Liver (tissue), 9 donors: ENCODE measurements around the gene PSD. TPM values are rescaled to one million over a fixed set of nuclear protein-coding genes. Genes with fewer than 3 reads are reported as not detected.

Experiments
- DNase-seq: peaks from one replicate; pipeline ENCODE4 v3.0.0-alpha.2; 2017; ENCODE audit warnings: low spot score
- H3K27ac ChIP-seq, 2 donors: one replicate each; pipeline ENCODE4 v1.7.0; 2013; ENCODE audit warnings: inconsistent platforms in 2 of 2, low read length in 2 of 2, control low read depth in 1 of 2, low read depth in 1 of 2, mild to moderate bottlenecking in 1 of 2
- H3K27me3 ChIP-seq, 4 donors: one replicate each; pipeline versions ENCODE4 v1.6.1 to v1.7.0; 2013; ENCODE audit warnings: low read length in 3 of 4, inconsistent platforms in 1 of 4, mild to moderate bottlenecking in 1 of 4, moderate library complexity in 1 of 4; ENCODE audit not compliant: control insufficient read depth in 4 of 4, insufficient read depth in 4 of 4
- H3K36me3 ChIP-seq, 4 donors: one replicate each; pipeline versions ENCODE4 v1.6.1 to v1.7.0; 2013; ENCODE audit warnings: low read length in 3 of 4, mild to moderate bottlenecking in 3 of 4, low read depth in 1 of 4, moderate library complexity in 1 of 4; ENCODE audit not compliant: control insufficient read depth in 4 of 4, insufficient read depth in 3 of 4
- H3K4me1 ChIP-seq, 4 donors: one replicate each; pipeline versions ENCODE4 v1.6.1 to v1.7.0; 2013; ENCODE audit warnings: low read length in 3 of 4, mild to moderate bottlenecking in 3 of 4, moderate library complexity in 1 of 4; ENCODE audit not compliant: control insufficient read depth in 4 of 4, insufficient read depth in 4 of 4
- H3K4me3 ChIP-seq, 3 donors: one replicate each; pipeline versions ENCODE4 v1.6.1 to v1.7.0; 2013; ENCODE audit warnings: low read length in 3 of 3, control low read depth in 1 of 3, low read depth in 1 of 3, mild to moderate bottlenecking in 1 of 3
- H3K9ac ChIP-seq, 2 donors: one replicate each; pipeline ENCODE4 v1.7.0; 2013; ENCODE audit warnings: low read length in 2 of 2, mild to moderate bottlenecking in 2 of 2, moderate library complexity in 2 of 2, control low read depth in 1 of 2, low read depth in 1 of 2
- H3K9me3 ChIP-seq, 4 donors: one replicate each; pipeline versions ENCODE4 v1.6.1 to v1.7.0; 2013; ENCODE audit warnings: low read length in 3 of 4; ENCODE audit not compliant: control insufficient read depth in 4 of 4
- EGR1 ChIP-seq, 2 donors: IDR thresholded peaks; 2 replicates each; pipeline ENCODE4 v1.6.1; 2016 to 2018; ENCODE audit warnings: antibody characterized with exemption in 2 of 2, low read depth in 2 of 2
- FOXA1 ChIP-seq: IDR thresholded peaks from 2 replicates; pipeline ENCODE4 v1.6.1; 2016; ENCODE audit warnings: antibody characterized with exemption
- FOXA2 ChIP-seq: IDR thresholded peaks from 2 replicates; pipeline ENCODE4 v1.6.1; 2016; ENCODE audit warnings: antibody characterized with exemption
- GABPA ChIP-seq, 2 donors: IDR thresholded peaks in 1 of 2; conservative IDR thresholded peaks in 1 of 2; 2 replicates each; pipeline ENCODE4 v1.6.1; 2016; ENCODE audit warnings: antibody characterized with exemption in 2 of 2, mild to moderate bottlenecking in 1 of 2, moderate library complexity in 1 of 2
- HNF4A ChIP-seq, 2 donors: conservative IDR thresholded peaks; 2 replicates each; pipeline ENCODE4 v1.6.1; 2016; ENCODE audit warnings: antibody characterized with exemption in 2 of 2, mild to moderate bottlenecking in 2 of 2
- HNF4G ChIP-seq: IDR thresholded peaks from 2 replicates; pipeline ENCODE4 v1.6.1; 2016; ENCODE audit warnings: antibody characterized with exemption
- JUND ChIP-seq, 2 donors: IDR thresholded peaks; 2 replicates each; pipeline ENCODE4 v1.6.1; 2016; ENCODE audit warnings: antibody characterized with exemption in 2 of 2
- NR2F2 ChIP-seq: IDR thresholded peaks from 2 replicates; pipeline ENCODE4 v1.6.1; 2016; ENCODE audit warnings: antibody characterized with exemption
- RAD21 ChIP-seq, 2 donors: IDR thresholded peaks; 2 replicates each; pipeline ENCODE4 v1.6.1; 2016; ENCODE audit warnings: antibody characterized with exemption in 2 of 2, mild to moderate bottlenecking in 2 of 2
- RXRA ChIP-seq, 2 donors: IDR thresholded peaks; 2 replicates each; pipeline ENCODE4 v1.6.1; 2017 to 2018; ENCODE audit warnings: antibody characterized with exemption in 2 of 2, mild to moderate bottlenecking in 1 of 2
- SP1 ChIP-seq: IDR thresholded peaks from 2 replicates; pipeline ENCODE4 v1.6.1; 2018; ENCODE audit warnings: antibody characterized with exemption, mild to moderate bottlenecking
- TAF1 ChIP-seq: conservative IDR thresholded peaks from 2 replicates; pipeline ENCODE4 v1.6.1; 2016; ENCODE audit warnings: antibody characterized with exemption, mild to moderate bottlenecking
- YY1 ChIP-seq: IDR thresholded peaks from 2 replicates; pipeline ENCODE4 v1.6.1; 2016; ENCODE audit warnings: antibody characterized with exemption, mild to moderate bottlenecking
- WGBS: extraction: QIAGEN DNeasy Blood & Tissue Kit; methylation state at CpG from one replicate; pipeline ENCODE4 v1.1.7; 2013; 5-methylcytosine and 5-hydroxymethylcytosine counted together
- polyA plus RNA-seq, 2 donors: library from polyadenylated mRNA; stranded (reverse) in 1 of 2; unstranded in 1 of 2; fragments of 200-250 nt in 1 of 2; fragments of >200 nt in 1 of 2; fragmentation: Nextera tagmentation in 1 of 2; extraction: Ambion mirVana in 1 of 2; gene quantifications; one replicate each; pipeline versions ENCODE4 v1.2.1 to v1.2.3, GENCODE V29; 2013 to 2015
- total RNA-seq, 2 donors: library from RNA; depleted of rRNA; stranded (reverse); fragments of >200 nt; gene quantifications; one replicate each; pipeline ENCODE4 v1.2.3, GENCODE V29; 2014
- TF ChIP-seq, protein P1 (sequence below): IDR thresholded peaks from 2 replicates; pipeline ENCODE4 v1.6.1; 2016; ENCODE audit warnings: antibody characterized with exemption
- TF ChIP-seq, protein P2 (sequence below): IDR thresholded peaks from 2 replicates; pipeline ENCODE4 v1.6.1; 2016; ENCODE audit warnings: antibody characterized with exemption, mild to moderate bottlenecking
- TF ChIP-seq, protein P3 (sequence below): fragments of 150-350 bp; IDR thresholded peaks from 2 replicates; pipeline ENCODE4 v1.5.1; 2017; ENCODE audit warnings: improper control_type of control experiment, low read depth, low read length; ENCODE audit not compliant: missing input control
- donor health status: healthy.
- donor health status: healthy.
- donor health status: healthy.
- donor health status: healthy.
- donor health status: healthy.

PSD gene
- total and polyA plus RNA-seq, 4 donors, result 0.56 to 1.3 (median 0.71) TPM

DNA sequence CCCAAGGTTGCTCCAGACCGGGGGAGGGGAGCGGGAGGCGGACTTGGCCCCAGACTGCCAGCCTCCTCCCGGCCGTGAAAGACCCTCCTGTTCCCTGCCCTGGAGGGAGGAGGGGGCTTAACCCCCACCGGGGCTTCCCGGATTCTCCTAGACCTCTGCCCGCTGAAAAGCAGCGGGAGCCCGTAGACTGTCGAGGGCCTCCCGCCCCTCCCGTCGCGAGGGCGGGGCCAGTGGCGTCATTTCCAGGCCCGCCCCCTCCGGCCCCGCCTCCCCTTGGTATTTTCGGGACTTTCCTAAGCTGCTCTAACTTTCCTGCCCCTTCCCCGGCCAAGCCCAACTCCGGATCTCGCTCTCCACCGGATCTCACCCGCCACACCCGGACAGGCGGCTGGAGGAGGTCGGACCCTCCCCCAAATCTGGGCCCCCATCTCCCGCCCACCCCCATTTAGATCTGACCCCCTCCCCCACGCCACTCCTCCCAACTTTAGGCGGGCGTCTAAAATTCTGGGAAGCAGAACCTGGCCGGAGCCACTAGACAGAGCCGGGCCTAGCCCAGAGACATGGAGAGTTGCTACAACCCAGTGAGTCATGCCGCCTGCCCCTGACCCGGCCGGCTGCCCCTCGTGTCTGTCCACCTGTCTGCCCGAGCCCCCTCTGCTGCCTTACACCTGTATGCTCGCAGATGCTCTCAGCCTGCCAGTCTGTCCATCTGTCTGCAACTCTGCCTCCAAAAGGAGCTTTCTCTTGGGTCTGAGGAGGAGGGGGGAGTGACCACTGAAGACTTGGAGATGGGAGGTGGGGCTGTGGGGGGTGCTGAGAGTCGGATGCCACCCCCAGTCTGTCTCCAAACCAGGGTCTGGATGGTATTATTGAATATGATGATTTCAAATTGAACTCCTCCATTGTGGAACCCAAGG lies 22.9 kb downstream of the PSD start, which contains the start of gene NFKB2 (continued):
- TF ChIP-seq HNF4G, result no peak
- no peak for TF ChIP-seq FOXA1
- no peak for TF ChIP-seq FOXA2
- no peak for TF ChIP-seq EGR1 (IDR thresholded peaks at IDR 0.05; ENCODE audit: low read depth in 2 of 2)

DNA sequence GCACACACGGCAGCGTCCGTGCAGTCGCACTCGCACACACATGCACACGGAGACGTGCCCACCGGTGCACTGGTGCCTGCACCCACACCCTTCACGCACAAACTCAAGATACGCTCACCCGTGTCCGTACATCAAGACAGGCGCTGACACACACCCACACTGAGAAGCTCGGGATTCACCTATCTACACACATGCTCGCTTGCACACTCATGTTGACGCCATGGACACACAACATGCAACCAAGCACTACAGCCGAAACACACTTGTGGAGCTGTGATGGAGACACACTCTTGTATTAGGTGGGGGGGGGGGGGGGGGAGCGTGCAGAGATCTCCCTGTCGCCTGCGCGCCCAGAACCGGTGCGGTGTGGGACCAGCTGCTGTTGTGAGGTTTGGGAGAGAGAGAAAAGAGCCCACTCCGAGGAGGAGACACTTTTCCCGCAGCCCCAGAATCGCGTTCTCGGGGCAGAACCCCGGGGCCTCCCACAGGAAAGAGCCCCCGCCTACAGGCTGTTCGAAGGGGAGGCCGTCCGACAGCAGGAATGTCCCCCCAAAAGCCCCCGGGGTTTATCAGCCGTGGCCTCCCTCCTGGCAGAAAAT lies 23.7 kb downstream of the PSD start:
- WGBS, result under 1% methylated on average over 35 of the region's 35 CpGs
- Histone ChIP-seq H3K36me3 (peaks cover 0 to 8% (median 1%) of the 10 kb centered on the region in 4 donors), H3K9me3 (no peaks in the 10 kb centered on the region), H3K9ac (peak overlapping the region; percentile 67 to 82), H3K27ac (peak overlapping the region; percentile 96 to 99), H3K4me1 (peaks cover 11 to 37% (median 17%) of the 10 kb centered on the region in 4 donors), H3K4me3 (peak overlapping the region; percentile 84 to 92 (median 87)), H3K27me3 (no peaks in the 10 kb centered on the region)
- TF ChIP-seq SP1, result no peak
- TF ChIP-seq, protein P1, sequence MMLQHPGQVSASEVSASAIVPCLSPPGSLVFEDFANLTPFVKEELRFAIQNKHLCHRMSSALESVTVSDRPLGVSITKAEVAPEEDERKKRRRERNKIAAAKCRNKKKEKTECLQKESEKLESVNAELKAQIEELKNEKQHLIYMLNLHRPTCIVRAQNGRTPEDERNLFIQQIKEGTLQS, result no peak
- TF ChIP-seq, protein P2, sequence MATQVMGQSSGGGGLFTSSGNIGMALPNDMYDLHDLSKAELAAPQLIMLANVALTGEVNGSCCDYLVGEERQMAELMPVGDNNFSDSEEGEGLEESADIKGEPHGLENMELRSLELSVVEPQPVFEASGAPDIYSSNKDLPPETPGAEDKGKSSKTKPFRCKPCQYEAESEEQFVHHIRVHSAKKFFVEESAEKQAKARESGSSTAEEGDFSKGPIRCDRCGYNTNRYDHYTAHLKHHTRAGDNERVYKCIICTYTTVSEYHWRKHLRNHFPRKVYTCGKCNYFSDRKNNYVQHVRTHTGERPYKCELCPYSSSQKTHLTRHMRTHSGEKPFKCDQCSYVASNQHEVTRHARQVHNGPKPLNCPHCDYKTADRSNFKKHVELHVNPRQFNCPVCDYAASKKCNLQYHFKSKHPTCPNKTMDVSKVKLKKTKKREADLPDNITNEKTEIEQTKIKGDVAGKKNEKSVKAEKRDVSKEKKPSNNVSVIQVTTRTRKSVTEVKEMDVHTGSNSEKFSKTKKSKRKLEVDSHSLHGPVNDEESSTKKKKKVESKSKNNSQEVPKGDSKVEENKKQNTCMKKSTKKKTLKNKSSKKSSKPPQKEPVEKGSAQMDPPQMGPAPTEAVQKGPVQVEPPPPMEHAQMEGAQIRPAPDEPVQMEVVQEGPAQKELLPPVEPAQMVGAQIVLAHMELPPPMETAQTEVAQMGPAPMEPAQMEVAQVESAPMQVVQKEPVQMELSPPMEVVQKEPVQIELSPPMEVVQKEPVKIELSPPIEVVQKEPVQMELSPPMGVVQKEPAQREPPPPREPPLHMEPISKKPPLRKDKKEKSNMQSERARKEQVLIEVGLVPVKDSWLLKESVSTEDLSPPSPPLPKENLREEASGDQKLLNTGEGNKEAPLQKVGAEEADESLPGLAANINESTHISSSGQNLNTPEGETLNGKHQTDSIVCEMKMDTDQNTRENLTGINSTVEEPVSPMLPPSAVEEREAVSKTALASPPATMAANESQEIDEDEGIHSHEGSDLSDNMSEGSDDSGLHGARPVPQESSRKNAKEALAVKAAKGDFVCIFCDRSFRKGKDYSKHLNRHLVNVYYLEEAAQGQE, result no peak
- no peak for TF ChIP-seq HNF4A (conservative IDR thresholded peaks at IDR 0.05)
- DNase-seq, result peak; percentile 43

DNA sequence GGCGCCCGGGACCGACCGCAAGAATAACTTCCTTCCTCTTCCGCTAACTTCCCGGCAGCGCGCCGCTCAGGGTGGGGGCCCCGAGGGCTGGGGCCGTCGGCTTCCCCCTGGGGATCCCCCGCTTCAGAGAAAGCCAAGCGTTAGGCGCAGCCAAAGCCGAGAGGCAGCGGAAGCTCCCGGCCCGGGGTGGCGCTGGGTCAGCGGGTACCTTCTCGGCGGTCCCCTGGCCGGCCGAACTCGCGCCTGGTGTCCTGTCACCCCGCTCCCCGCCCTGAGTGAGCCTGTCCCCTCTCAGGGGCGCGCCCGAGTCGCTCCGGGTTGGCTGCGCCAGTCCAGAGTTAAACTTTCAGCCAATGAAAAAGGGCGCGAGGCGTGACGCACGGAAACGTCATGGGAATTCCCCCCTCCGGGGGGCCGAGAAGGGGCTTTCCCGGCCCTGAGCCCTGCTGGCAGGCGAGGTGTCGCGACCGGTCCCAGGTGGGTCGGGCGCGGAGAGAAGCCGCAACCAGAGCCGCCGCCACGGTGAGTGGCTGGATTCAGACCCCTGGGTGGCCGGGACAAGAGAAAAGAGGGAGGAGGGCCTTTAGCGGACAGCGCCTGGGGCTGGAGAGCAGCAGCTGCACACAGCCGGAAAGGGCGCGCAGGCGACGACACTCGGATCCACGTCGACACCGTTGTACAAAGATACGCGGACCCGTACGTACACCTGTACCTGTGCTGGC lies 24.3 kb downstream of the PSD start:
- Histone ChIP-seq H3K36me3 (peaks cover 0 to 8% (median 1%) of the 10 kb centered on the region in 4 donors), H3K27me3 (no peaks in the 10 kb centered on the region), H3K27ac (peak overlapping the region; percentile 96 to 99), H3K4me3 (peak overlapping the region; percentile 84 to 92 (median 87)), H3K4me1 (peaks cover 11 to 30% (median 15%) of the 10 kb centered on the region in 4 donors), H3K9me3 (no peaks in the 10 kb centered on the region), H3K9ac (peak overlapping the region; percentile 57 to 82)
- DNase-seq, result peak; percentile 90
- under 1% methylated on average over 71 of the region's 71 CpGs for WGBS
- TF ChIP-seq JUND (IDR thresholded peaks at IDR 0.05) (peak; percentile 23 to 54), TAF1 (peak; percentile 83), HNF4G (no peak), RXRA (IDR thresholded peaks at IDR 0.05) (peak in 1 of 2 donors; percentile 29), SP1 (peak; percentile 66), FOXA1 (no peak), EGR1 (IDR thresholded peaks at IDR 0.05; ENCODE audit: low read depth in 2 of 2) (peak; percentile 66 to 78), YY1 (peak; percentile 80), GABPA (IDR thresholded peaks at IDR 0.05 in 1 of 2, conservative IDR thresholded peaks at IDR 0.05 in 1 of 2) (peak in 1 of 2 donors; percentile 67), HNF4A (conservative IDR thresholded peaks at IDR 0.05) (peak; percentile 5 to 12), RAD21 (IDR thresholded peaks at IDR 0.05) (peak; percentile 84 to 86), NR2F2 (peak; percentile 52)
- TF ChIP-seq, protein P1, result no peak
- TF ChIP-seq, protein P3, sequence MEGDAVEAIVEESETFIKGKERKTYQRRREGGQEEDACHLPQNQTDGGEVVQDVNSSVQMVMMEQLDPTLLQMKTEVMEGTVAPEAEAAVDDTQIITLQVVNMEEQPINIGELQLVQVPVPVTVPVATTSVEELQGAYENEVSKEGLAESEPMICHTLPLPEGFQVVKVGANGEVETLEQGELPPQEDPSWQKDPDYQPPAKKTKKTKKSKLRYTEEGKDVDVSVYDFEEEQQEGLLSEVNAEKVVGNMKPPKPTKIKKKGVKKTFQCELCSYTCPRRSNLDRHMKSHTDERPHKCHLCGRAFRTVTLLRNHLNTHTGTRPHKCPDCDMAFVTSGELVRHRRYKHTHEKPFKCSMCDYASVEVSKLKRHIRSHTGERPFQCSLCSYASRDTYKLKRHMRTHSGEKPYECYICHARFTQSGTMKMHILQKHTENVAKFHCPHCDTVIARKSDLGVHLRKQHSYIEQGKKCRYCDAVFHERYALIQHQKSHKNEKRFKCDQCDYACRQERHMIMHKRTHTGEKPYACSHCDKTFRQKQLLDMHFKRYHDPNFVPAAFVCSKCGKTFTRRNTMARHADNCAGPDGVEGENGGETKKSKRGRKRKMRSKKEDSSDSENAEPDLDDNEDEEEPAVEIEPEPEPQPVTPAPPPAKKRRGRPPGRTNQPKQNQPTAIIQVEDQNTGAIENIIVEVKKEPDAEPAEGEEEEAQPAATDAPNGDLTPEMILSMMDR, result no peak
- TF ChIP-seq, protein P2, result peak; percentile 53
